Activated CD8-positive, alpha-beta memory T cell treated with anti-CD3 and anti-CD28 coated beads, Interleukin-2, amount 50 U/mL, for 1 hour (primary cell): ENCODE measurements around the gene RTCB.

ENCODE experiments used
- DNase-seq: peaks from one replicate; pipeline ENCODE4 v3.0.0-alpha.2; 2020; ENCODE audit errors: extremely low read depth

Gene RTCB

DNA sequence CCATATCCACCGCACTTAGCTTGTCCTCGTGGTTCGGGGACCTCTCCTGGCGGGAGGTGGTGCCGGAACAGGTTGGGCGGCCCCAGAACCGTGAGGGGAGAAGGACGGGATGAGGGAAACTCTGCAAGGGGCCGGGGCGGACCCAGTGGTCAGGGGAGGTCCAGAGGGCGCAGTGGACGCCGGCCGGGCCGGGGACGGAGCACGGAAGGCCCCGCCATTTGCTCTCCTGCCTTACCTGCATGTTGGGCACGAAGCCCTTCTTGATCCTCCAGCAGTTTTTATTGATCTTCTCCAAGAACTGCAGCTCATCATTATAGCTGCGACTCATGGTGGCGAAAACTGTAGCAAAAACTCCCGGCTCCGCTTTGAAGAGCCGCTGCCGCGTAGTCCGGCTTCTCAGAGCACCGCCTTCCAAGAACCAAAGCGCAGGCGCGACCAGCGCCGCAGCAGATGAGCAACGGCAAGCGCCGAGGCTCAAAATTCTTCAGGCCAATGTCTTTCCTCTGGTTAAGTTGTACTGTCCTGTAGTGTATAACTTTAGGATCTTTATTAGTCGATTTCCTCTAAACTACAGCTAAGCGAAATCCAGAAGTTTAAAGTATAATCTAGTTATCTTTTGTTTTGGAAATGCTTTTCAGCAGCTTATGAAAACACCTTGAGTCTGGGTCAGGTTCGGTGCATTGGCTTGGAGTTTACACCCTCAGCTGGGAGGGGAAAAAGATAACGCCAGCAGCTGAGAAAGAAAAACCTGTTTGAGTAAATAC, at the start of gene RTCB:
Gene RTCB (minus strand): TSS at position 419 of the 764 bp plus-strand sequence. CDS start 91 bp downstream, at position 328.
- peak; percentile 77 for DNase-seq

DNA sequence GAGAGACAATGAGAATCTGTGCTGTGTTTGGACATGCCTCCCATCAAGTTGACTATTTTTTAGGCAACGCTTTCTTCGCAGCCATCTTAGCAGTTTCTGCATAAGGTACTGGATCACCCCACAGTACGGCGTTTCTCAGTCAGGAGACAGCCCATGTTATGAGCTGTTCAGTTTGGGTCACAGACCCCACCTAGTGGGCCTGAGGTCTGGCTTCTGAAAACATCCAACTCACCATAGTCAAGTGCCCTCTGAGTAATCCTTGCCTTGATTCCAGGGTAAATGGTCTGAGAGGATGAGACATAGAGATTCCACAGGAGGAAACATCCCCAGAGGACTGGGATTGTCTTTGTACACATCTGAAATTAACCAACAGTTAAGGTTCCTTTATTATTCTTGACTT, 45.0 kb upstream of the RTCB start:
- DNase-seq, result no peak

DNA sequence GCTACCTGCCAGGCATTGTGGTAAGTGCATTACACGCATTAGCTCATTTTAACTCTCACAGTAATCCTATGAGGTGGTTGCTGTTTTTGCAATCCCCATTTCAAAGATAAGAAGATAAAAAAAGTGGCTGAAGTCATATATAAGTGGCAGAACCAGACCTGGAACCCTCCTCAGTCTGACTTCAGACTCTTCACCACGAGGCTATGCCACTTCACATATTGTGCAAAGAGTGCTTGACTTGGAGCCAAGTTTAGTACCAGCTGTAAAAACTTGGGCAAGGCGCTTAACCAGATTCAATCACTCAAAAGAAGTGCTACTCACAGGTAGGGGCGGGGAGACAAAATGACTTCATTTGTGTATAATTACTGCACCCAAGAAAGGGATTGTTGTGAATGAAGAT, 36.9 kb upstream of the RTCB start:
- DNase-seq, result no peak

DNA sequence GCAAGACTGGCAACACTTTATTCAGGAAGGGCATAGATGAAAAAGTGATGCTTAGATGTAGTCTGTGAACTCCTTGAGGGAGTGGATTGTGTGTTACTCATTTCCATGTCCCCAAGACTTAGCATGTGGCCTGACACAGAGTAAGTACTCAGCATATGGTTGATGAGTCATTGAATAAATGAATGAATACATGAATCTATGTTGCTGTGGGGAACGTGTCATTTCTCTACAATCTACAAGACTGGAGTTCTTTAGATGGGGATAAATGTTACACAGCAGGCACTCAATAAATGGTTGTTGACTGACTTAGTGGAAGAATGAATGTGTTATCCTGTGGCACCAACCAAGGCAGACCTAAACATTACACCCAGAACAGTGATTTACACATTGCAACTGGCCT, 34.3 kb upstream of the RTCB start:
- no peak for DNase-seq

DNA sequence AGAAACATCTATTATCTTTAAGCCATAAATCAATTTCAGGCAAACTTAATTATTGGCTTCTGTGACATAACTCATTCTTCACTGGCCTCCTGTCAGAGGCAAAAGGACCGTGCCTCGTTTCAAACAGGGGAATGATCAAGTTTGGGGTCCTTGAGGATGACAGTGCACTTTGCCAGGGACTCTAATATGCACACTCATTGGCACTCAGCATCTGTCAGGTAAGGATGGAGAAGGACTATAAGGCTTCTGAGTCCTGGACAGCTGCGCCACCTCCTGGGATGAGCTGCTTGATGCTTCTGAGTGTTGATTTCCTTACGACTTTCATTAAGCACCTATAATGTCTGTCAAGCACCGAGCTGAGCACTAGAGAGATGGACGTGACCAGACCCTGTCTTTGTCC, 32.0 kb upstream of the RTCB start:
- DNase-seq, result no peak

DNA sequence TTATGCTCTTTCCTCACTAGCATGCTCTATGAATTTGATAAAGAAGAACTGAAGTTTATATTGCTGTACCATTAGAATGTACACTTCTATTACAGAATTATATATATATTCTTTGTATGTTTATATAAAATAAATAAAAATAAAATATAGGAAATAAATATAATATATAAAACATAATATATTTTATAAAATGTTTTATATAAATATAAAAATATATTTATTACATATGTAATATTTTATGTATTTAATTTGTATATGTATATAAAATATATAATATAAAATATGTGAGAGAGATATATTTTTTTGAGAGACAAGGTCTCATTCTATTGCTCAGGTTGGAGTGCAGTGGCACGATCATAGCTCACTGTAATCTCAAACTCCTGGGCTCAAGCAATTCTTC, 18.3 kb upstream of the RTCB start:
- DNase-seq, result no peak

DNA sequence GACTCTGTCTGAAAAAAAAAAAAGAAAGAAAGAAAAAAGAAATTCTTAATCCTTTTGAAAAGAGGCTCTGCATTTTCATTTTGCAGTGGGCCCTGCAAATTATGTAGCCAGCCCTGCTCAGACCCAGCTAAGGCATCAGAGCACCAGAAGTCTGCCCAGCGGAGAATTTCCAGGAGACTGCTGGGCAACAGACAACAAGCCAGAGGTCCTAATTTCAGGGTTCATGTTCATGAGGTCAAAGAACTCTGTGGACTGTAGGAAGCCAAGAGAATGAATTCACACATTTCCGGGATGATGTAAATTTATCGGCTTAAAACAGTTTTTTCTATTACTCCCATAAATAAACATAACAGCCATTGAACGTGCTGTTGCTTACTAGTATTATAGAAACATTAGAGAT, 14.8 kb upstream of the RTCB start:
- DNase-seq, result no peak

DNA sequence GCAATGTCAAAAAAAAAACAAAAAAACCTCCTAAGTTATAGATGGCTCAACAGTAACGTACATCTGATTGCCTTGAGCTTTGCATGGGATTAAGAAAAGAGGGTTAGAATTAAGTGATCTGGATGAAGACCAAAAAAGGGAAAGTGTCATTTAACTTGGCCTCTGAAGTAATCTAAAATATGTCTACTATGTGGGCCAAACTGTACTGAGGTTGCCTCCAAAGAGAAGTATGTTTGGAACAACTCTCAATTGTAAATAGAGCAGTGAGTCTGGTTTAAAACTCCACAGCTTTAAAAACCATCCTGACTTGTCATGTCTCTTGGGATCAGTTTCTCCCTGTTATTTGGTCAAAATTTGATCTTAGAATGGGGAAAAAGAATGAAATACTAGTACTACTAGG, 11.6 kb upstream of the RTCB start:
- DNase-seq, result no peak

DNA sequence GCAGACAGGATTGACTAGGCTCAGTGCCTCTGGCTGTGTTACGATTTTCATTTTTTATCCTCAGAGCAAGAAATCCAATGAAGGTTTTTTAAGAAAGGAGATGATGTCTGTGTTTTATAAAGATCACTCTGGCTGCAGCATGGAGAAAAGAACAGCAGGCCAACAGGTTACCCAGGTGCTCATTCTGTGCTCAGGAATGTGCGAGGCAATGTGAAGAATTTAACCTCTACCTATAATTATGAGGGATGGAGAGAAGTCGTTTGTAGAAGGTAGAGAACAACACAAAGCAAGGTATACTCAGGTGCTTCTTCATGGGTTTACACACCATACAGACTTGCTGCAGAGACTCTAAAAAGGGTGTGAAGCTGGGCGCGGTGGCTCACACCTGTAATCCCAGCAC, 10.0 kb upstream of the RTCB start:
- DNase-seq, result no peak

DNA sequence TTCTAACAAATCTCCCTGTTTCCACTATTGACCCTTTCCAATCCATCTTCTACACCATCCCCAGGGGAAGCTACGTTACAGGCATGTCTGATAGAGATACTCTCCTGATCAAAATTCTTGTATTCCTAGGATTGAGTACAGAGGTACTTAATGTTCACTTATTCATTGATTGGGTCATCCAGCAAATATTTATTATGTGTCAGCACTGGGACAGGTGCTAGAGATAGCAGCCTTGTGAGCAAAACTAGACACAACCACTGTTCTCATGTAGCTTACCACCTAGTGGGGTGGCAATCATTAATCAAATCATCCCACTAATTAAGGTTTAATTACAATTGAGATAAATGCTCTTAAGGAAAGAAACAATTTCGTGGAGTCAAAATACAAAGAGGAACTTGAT, 9.4 kb upstream of the RTCB start:
- no peak for DNase-seq

DNA sequence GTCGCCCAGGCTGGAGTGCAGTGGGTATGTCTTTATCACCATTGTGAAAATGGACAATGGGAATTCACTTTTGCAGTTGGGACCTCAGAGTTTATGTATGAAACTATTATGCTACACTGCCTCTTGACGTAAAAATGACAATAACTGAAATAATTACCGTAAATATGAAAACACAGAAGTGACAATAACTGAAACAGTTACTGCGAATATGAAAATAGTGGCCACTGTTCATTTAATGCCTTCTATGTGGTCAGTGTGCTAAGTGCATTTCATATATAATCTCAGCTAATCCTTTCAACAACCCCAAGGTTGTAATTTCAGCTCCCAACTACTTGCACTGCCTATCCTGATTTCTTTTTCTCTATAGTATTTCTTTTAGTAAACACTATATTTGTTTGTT, 5.9 kb upstream of the RTCB start:
- DNase-seq, result no peak

DNA sequence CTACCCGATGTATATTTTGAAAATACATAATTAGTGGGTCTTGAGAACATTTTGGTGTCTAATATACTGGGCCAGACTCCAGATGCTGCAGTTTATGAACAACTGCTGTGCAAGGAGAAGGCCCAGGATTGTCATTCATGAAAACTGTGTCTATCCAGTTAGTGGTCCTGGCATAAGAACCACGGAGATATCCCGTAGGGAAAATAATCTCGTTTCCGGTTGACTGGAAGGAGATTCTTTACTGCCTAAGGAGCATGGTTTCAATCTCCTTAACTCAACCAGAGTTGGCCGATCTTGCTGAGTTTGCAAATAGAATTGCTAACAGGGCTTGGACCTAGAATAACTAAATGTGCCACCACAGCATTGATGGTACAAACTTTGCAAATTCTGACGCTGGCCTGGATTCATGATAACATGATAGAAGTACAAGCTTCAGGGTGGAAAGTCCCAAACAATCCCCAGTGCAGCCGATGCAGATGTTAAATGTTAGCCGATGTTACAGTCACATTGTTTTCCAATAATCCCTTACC, 4.6 kb upstream of the RTCB start:
- no peak for DNase-seq

DNA sequence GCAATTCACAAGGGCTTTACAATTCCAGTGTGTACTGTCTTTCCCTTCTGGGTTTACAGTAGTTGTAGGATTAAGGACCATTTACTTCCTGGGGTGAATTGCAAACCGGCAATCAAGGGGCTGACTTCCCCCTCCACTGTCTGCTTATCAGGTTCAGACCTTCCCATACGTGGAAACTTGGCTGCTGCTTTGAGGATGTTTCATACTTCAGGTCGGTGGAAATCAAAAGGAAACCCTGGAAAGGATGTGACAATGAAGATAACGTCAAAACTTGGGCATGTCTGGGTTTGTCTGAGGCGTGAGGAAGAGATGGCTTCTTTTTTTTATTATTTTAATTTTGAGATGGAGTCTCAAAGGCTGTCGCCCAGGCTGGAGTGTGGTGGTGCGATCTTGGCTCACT, 2.1 kb upstream of the RTCB start:
- no peak for DNase-seq

DNA sequence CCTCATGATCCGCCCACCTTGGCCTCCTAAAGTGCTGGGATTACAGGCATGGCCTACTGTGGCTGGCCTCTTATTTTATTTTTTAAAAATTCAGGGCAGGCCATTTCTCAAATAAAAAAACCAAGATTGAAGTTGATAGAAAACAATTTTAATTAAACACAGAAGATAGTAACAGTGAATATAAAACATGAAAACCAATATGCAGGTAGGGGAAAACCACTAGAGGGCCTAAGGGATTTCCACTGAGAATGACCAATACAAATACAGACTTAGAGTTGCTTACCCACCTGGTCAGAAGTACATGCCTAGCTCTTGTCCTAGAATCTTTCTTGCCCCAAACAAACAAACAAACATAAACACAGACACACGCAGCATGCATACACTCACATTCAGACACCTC, 1.7 kb upstream of the RTCB start:
- no peak for DNase-seq

DNA sequence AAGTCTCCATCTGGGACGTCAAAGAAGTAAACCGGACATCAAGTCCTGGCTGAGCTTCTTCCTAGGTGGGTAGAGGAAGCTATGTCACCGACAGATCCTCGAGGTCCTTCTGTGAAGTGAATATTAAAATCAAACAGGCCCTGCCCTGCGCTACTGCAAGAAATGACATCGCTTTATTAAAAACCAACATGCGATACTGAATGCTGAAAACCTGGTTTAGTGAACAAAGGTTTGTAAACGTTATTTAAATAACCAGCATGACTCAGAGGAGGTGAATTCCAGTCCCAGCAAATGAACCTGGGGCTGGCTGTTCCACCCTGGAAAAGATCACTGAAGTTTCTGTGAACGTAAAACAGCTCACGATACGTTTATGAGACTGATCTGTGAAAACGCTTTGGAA, 645 bp downstream of the RTCB start:
- no peak for DNase-seq

DNA sequence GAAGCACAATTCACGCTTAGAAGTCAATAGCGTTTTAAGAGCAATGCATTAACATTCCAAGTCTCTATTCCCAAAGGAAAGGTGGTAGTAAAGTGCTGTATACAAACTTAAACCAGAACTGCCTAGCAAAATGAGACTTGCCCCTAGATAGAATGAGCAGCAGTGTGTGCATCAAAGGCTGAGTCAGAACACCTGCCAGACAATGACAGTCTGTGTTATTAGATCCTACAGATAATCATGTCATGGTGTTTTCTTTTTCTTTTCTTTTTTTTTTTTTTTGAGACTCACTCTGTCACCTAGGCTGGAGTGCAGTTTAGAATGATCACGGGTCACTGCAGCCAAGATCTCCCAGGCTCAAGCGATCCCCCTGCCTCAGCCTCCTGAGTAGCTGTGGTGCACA, 1.6 kb downstream of the RTCB start:
- DNase-seq, result no peak

DNA sequence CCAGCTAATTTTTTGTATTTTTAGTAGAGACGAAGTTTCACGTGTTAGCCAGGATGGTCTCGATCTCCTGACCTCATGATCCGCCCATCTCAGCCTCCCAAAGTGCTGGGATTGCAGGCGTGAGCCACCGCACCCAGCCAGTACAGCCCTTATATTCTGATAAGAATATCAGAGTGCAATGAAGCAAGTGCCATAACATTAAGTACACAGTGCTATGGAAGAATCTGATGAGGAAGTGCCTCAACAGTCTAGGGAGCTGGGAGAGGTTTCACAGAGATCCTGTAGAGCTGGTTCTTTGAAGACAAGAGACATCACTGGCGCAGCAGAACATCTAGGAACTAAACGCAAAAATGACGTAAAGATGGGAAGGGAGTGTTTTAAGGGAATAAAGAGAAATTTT, 2.1 kb downstream of the RTCB start:
- DNase-seq, result no peak

DNA sequence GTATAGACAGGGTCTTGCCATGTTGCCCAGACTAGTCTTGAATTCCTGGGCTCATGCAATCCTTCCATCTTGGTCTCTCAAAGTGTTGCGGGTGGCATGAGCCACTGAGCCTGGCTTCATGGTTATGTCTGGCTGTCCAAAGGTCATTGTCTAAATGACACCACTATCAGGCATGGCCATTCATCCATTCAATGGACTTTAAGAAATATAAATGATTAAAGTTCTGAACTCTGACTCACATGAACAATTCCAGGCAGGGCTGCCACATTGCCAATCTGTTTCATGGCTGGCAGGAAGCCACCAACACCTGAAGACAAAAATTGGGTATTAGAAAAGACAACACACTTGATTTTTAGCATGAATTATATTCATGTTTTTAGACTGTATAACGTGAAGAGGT, 4.1 kb downstream of the RTCB start:
- no peak for DNase-seq

DNA sequence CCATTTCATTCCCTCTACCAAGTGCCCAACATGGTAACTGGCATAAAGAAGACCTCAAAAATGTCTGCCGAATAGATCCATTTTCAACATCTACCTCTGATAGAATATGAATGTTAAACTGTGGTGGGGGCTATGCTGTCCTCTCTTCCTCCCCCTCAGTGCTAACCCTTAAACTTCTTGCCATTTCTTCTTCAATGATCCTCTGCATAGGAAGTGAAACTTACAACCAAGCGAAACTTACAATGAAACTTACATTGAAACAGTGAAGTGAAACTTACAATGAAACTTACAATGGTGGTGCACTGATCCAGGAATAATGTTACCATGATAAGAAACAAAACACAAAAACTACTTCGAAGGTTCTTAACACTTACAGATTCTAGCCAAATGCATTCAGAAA, 4.7 kb downstream of the RTCB start:
- DNase-seq, result no peak

DNA sequence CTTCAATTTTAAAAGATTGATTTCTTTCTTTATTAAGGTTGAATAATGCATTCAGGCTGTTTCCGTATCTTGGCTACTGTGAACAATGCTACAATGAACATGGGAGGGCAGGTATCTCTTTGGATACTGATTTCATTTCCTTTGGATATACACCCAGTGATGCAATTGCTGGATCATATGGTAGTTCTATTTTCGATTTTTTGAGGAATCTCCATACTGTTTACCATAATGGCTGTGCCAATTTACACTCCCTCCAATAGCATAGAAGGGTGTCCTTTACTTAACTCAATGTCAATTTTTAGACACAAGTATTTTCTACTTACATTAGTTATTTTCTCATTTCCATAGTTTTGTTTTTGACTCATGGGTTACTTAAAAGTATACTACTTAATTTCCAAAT, 8.0 kb downstream of the RTCB start:
- no peak for DNase-seq

DNA sequence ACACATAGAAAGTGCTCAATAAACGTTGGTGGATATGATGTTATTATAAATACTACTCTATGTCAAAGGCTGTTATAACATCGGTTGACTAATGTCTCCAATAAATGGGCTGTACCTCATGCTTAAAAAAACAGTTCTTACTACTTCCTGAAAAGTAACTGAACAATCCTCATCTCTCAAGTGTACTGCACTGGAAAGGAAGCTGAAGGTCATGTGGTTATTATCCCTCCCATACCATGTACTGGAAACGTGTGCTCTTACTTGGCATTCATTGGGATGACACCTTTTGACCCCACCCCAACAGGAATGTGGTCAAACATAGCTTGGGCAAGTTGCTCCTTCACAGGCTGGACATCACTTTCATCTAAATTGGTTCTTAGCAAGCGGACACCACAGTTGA, 10.6 kb downstream of the RTCB start:
- no peak for DNase-seq

DNA sequence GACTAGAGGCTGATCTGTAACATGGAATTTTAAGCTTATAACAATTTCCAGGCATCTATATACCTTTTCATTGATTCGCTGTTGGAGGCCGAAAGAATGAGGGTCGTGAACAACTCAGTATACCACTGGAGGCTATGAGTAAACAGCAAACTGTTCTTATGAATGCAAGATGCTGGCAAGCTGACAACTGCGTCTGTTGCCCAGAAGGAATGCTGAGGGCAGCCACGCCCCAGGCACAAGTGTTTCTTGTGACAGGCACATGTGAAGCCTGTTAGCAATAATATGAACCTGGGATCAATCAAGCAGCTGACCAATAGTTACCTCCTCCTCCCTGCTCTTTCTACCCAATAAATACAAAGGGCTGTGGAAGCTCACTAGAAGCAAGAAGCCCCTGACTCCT, 15.3 kb downstream of the RTCB start:
- DNase-seq, result no peak

DNA sequence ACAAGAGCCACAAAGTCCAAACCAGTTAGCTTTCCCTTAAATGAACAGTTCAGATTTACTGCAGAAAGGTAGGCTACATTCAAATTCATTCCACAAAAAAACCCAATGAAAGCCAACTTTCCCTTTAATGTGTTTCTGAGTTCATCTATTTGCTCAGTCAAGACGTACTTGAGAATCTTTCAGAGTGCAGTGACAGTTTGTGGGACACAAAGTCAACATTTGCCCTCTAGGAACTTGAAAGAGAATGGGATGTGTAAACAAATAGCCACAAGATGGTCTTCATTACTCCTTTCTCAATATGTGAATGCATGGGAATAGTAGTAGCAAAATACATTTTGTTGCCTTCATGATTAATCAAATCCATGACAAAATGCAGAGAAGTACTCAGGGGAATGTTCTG, 15.8 kb downstream of the RTCB start:
- DNase-seq, result no peak

DNA sequence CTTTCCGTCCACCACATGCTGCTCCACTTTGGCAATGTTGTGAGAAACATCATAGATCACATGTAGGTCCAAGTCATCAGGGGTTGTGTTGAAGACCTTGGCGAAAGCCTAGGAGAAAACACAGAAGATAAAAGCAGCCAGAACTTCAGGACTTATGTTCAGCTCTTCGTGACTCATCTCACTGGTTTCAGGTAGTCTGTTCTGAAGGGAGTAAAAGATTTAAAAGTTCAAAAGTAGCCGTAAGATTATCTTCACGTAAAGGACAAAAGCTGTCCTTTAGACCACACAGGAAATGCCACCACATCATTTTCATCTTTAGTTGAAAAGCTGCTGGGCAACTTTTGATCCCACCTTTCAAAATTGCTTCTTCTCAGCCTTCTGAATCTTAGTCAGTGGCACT, 16.9 kb downstream of the RTCB start:
- DNase-seq, result no peak
